MG63 (cell line): ENCODE results near the gene MRAP2. TPM values are rescaled to one million over a fixed set of nuclear protein-coding genes. Genes with fewer than 3 reads are reported as not detected.
A peak's percentile ranks its signal among the peaks of the same experiment; 100 is the strongest.
"Not testable (repeated sequence)": the region's sequence is repeated elsewhere in the genome, so short reads cannot be mapped to it uniquely, and the experiment has no call there.

ENCODE experiments used
- DNase-seq: peaks from one replicate; pipeline ENCODE4 v3.0.0-alpha.2; 2020
- H3K27me3 ChIP-seq: fragments of 250-450 bp; sonication (Bioruptor Pico); 2 replicates; pipeline ENCODE4 v1.5.1; 2020; ENCODE audit warnings: mild to moderate bottlenecking, moderate library complexity
- H3K36me3 ChIP-seq: fragments of 250-450 bp; sonication (Bioruptor Pico); 2 replicates; pipeline ENCODE4 v1.5.1; 2020; ENCODE audit warnings: mild to moderate bottlenecking, moderate library complexity
- H3K4me3 ChIP-seq: fragments of 250-450 bp; sonication (Bioruptor Pico); 2 replicates; pipeline ENCODE4 v1.5.1; 2020; ENCODE audit warnings: mild to moderate bottlenecking, moderate library complexity
- H3K9me3 ChIP-seq: fragments of 250-450 bp; sonication (Bioruptor Pico); 2 replicates; pipeline ENCODE4 v1.5.1; 2020; ENCODE audit warnings: mild to moderate bottlenecking, moderate library complexity
- total RNA-seq: library from RNA; depleted of rRNA; stranded (reverse); fragments of >200 nt; shearing (Covaris generic); gene quantifications from 2 replicates; pipeline ENCODE4 v1.2.3, GENCODE V29; 2014; ENCODE audit warnings: low replicate concordance

Gene MRAP2
- total RNA-seq, 1 experiment from 2014 or later: 3.5 TPM

- no peak for DNase-seq
- Histone ChIP-seq H3K9me3 (no peaks in the 10 kb centered on the region), H3K27me3 (no peaks in the 10 kb centered on the region), H3K36me3 (no peaks in the 10 kb centered on the region), H3K4me3 (no peak overlapping the region)
Measured at GRCh38 chr6:84089081-84089480, 55.5 kb downstream of the MRAP2 start.

GRCh38 chr6:84089552-84089951, 56.0 kb downstream of the MRAP2 start:
- Histone ChIP-seq H3K9me3 (no peaks in the 10 kb centered on the region), H3K36me3 (no peaks in the 10 kb centered on the region), H3K27me3 (no peaks in the 10 kb centered on the region), H3K4me3 (no peak overlapping the region)
- DNase-seq: no peak

- H3K9me3 ChIP-seq: no peaks in the 10 kb centered on the region
- DNase-seq: no peak
Measured at GRCh38 chr6:84093441-84094435, 60.2 kb downstream of the MRAP2 start.

GRCh38 chr6:84095156-84095555, 61.6 kb downstream of the MRAP2 start:
- Histone ChIP-seq H3K27me3 (no peaks in the 10 kb centered on the region), H3K9me3 (no peaks in the 10 kb centered on the region), H3K36me3 (no peaks in the 10 kb centered on the region), H3K4me3 (no peak overlapping the region)
- DNase-seq: no peak

More at GRCh38 chr6:84093441-84094435, 60.2 kb downstream of the MRAP2 start:
- no peaks in the 10 kb centered on the region for H3K36me3 ChIP-seq
- H3K4me3 ChIP-seq: no peak overlapping the region
- H3K27me3 ChIP-seq: no peaks in the 10 kb centered on the region

GRCh38 chr6:84103029-84103428, 69.5 kb downstream of the MRAP2 start:
- Histone ChIP-seq H3K36me3 (no peaks in the 10 kb centered on the region), H3K4me3 (no peak overlapping the region), H3K27me3 (no peaks in the 10 kb centered on the region), H3K9me3 (no peaks in the 10 kb centered on the region)
- DNase-seq: no peak

GRCh38 chr6:84105215-84105924, 71.8 kb downstream of the MRAP2 start:
- H3K27me3 ChIP-seq, H3K36me3 ChIP-seq, H3K4me3 ChIP-seq, H3K9me3 ChIP-seq: not testable (repeated sequence)
- peak; percentile 23 for DNase-seq

GRCh38 chr6:84107495-84107894, 73.9 kb downstream of the MRAP2 start:
- DNase-seq: no peak
- no peaks in the 10 kb centered on the region for H3K27me3 ChIP-seq
- H3K9me3 ChIP-seq: no peaks in the 10 kb centered on the region
- no peak overlapping the region for H3K4me3 ChIP-seq
- H3K36me3 ChIP-seq: no peaks in the 10 kb centered on the region

GRCh38 chr6:84111351-84111750, 77.8 kb downstream of the MRAP2 start:
- DNase-seq, H3K36me3 ChIP-seq, H3K9me3 ChIP-seq, H3K4me3 ChIP-seq, H3K27me3 ChIP-seq: not testable (repeated sequence)

- H3K36me3 ChIP-seq, DNase-seq, H3K4me3 ChIP-seq, H3K27me3 ChIP-seq, H3K9me3 ChIP-seq: not testable (repeated sequence)
Measured at GRCh38 chr6:84114933-84115594, 81.5 kb downstream of the MRAP2 start.

- Histone ChIP-seq H3K27me3 (no peaks in the 10 kb centered on the region), H3K4me3 (no peak overlapping the region), H3K36me3 (no peaks in the 10 kb centered on the region), H3K9me3 (no peaks in the 10 kb centered on the region)
- DNase-seq: no peak
Measured at GRCh38 chr6:84118191-84118590, 84.6 kb downstream of the MRAP2 start.

GRCh38 chr6:84119277-84119676, 85.7 kb downstream of the MRAP2 start:
- H3K9me3 ChIP-seq: no peaks in the 10 kb centered on the region
- no peak for DNase-seq
- no peaks in the 10 kb centered on the region for H3K36me3 ChIP-seq
- H3K4me3 ChIP-seq: no peak overlapping the region
- no peaks in the 10 kb centered on the region for H3K27me3 ChIP-seq

- Histone ChIP-seq H3K4me3 (no peak overlapping the region), H3K36me3 (no peaks in the 10 kb centered on the region), H3K27me3 (no peaks in the 10 kb centered on the region), H3K9me3 (no peaks in the 10 kb centered on the region)
- no peak for DNase-seq
Measured at GRCh38 chr6:84123186-84123585, 89.6 kb downstream of the MRAP2 start.

- DNase-seq, H3K36me3 ChIP-seq, H3K4me3 ChIP-seq, H3K27me3 ChIP-seq, H3K9me3 ChIP-seq: not testable (repeated sequence)
Measured at GRCh38 chr6:84129588-84129987, 96.0 kb downstream of the MRAP2 start.

- H3K4me3 ChIP-seq, DNase-seq, H3K9me3 ChIP-seq, H3K27me3 ChIP-seq, H3K36me3 ChIP-seq: not testable (repeated sequence)
Measured at GRCh38 chr6:84133385-84133784, 99.8 kb downstream of the MRAP2 start.

- Histone ChIP-seq H3K27me3 (no peaks in the 10 kb centered on the region), H3K36me3 (no peaks in the 10 kb centered on the region), H3K9me3 (no peaks in the 10 kb centered on the region), H3K4me3 (no peak overlapping the region)
- peak; percentile 1 for DNase-seq
Measured at GRCh38 chr6:84135291-84135690, 101.7 kb downstream of the MRAP2 start.

GRCh38 chr6:84136364-84137050, 102.9 kb downstream of the MRAP2 start:
- H3K9me3 ChIP-seq: no peaks in the 10 kb centered on the region
- H3K4me3 ChIP-seq: no peak overlapping the region
- H3K27me3 ChIP-seq: no peaks in the 10 kb centered on the region
- H3K36me3 ChIP-seq: no peaks in the 10 kb centered on the region
- no peak for DNase-seq

- Histone ChIP-seq H3K9me3 (no peaks in the 10 kb centered on the region), H3K36me3 (no peaks in the 10 kb centered on the region), H3K27me3 (no peaks in the 10 kb centered on the region), H3K4me3 (no peak overlapping the region)
- DNase-seq: no peak
Measured at GRCh38 chr6:84137051-84137375, 103.4 kb downstream of the MRAP2 start.
